HepG2 (cell line): ENCODE measurements around the gene NAALADL1. TPM values are rescaled to one million over a fixed set of nuclear protein-coding genes. Genes with fewer than 3 reads are reported as not detected.

Source experiments
- ATF3 ChIP-seq: sonication (generic); formaldehyde crosslinking; IDR thresholded peaks from 2 replicates; pipeline ENCODE4 v1.4.0; 2020; ENCODE audit warnings: missing genetic modification reagents
- ATF5 ChIP-seq: sonication (generic); formaldehyde crosslinking; IDR thresholded peaks from 2 replicates; pipeline ENCODE4 v1.4.0; 2020; ENCODE audit warnings: mild to moderate bottlenecking, low read depth, missing genetic modification reagents
- EED ChIP-seq: sonication (generic); formaldehyde crosslinking; IDR thresholded peaks from 2 replicates; pipeline ENCODE4 v1.5.0; 2020; ENCODE audit warnings: mild to moderate bottlenecking, missing genetic modification reagents
- FOXA3 ChIP-seq: IDR thresholded peaks from 2 replicates; pipeline ENCODE4 v1.6.1; 2016; ENCODE audit warnings: missing genetic modification reagents, missing compliant biosample characterization
- FOXJ3 ChIP-seq: sonication (generic); formaldehyde crosslinking; IDR thresholded peaks from 2 replicates; pipeline ENCODE4 v1.4.0; 2020; ENCODE audit warnings: missing genetic modification reagents, mild to moderate bottlenecking, borderline replicate concordance
- KLF13 ChIP-seq: sonication (generic); formaldehyde crosslinking; IDR thresholded peaks from 2 replicates; pipeline ENCODE4 v1.4.0; 2020; ENCODE audit warnings: mild to moderate bottlenecking, missing genetic modification reagents
- KLF16 ChIP-seq, 2 experiments: sonication (generic) in 1 of 2; formaldehyde crosslinking in 1 of 2; IDR thresholded peaks; 2 replicates each; pipeline versions ENCODE4 v1.6.1 to v1.8.0; 2016 to 2023; ENCODE audit warnings: missing genetic modification reagents in 2 of 2, missing compliant biosample characterization in 1 of 2
- MAF1 ChIP-seq: sonication (generic); formaldehyde crosslinking; IDR thresholded peaks from 2 replicates; pipeline ENCODE4 v1.5.0; 2020; ENCODE audit warnings: missing genetic modification reagents, borderline replicate concordance
- MAFK ChIP-seq, 2 experiments: IDR thresholded peaks in 1 of 2; conservative IDR thresholded peaks in 1 of 2; 2 replicates each; pipeline ENCODE4 v1.6.1; 2011; ENCODE audit warnings: improper control_type of control experiment in 2 of 2, low read length in 2 of 2
- MXI1 ChIP-seq: IDR thresholded peaks from 3 replicates; pipeline ENCODE4 v1.6.1; 2012; ENCODE audit warnings: low read depth, low read length, inconsistent platforms, borderline replicate concordance
- NFRKB ChIP-seq: fragments of 450-650 bp; IDR thresholded peaks from 2 replicates; pipeline ENCODE4 v1.6.1; 2017
- NR2F6 ChIP-seq, 2 experiments: IDR thresholded peaks; 2 replicates each; pipeline ENCODE4 v1.6.1; 2016; ENCODE audit warnings: antibody characterized with exemption in 1 of 2, mild to moderate bottlenecking in 1 of 2
- PHF5A ChIP-seq: IDR thresholded peaks from one replicate; pipeline ENCODE4 v1.6.1; 2018; ENCODE audit warnings: low read depth, missing genetic modification reagents; ENCODE audit not compliant: unreplicated experiment
- RAD51 ChIP-seq: fragments of 450-650 bp; IDR thresholded peaks from 2 replicates; pipeline ENCODE4 v1.6.1; 2016; ENCODE audit warnings: borderline replicate concordance
- RFX1 ChIP-seq: fragments of 450-650 bp; IDR thresholded peaks from 2 replicates; pipeline ENCODE4 v1.6.1; 2017
- THYN1 ChIP-seq: sonication (generic); formaldehyde crosslinking; IDR thresholded peaks from 2 replicates; pipeline ENCODE4 v1.8.1; 2023; ENCODE audit warnings: low read depth, mild to moderate bottlenecking, moderate library complexity, missing genetic modification reagents, borderline replicate concordance
- U2AF2 ChIP-seq: fragments of 200-400 bp; formaldehyde crosslinking; IDR thresholded peaks from 2 replicates; pipeline ENCODE4 v1.6.1; 2017; ENCODE audit warnings: low read depth, mild to moderate bottlenecking, low read length
- ZKSCAN8 ChIP-seq: IDR thresholded peaks from 2 replicates; pipeline ENCODE4 v1.6.1; 2016; ENCODE audit warnings: borderline replicate concordance, missing genetic modification reagents, missing compliant biosample characterization
- ZNF224 ChIP-seq: sonication (generic); formaldehyde crosslinking; IDR thresholded peaks from 2 replicates; pipeline ENCODE4 v1.5.0; 2020; ENCODE audit warnings: mild to moderate bottlenecking, missing genetic modification reagents
- ZNF225 ChIP-seq: sonication (generic); formaldehyde crosslinking; IDR thresholded peaks from 2 replicates; pipeline ENCODE4 v1.4.0; 2020; ENCODE audit warnings: mild to moderate bottlenecking, missing genetic modification reagents
- ZNF296 ChIP-seq: sonication (generic); formaldehyde crosslinking; conservative IDR thresholded peaks from 2 replicates; pipeline ENCODE4 v1.5.0; 2020; ENCODE audit warnings: mild to moderate bottlenecking, missing genetic modification reagents
- ZNF383 ChIP-seq: sonication (generic); formaldehyde crosslinking; IDR thresholded peaks from 2 replicates; pipeline ENCODE4 v1.4.0; 2020; ENCODE audit warnings: missing genetic modification reagents, mild to moderate bottlenecking, borderline replicate concordance
- ZNF44 ChIP-seq: sonication (generic); formaldehyde crosslinking; IDR thresholded peaks from 2 replicates; pipeline ENCODE4 v1.5.1; 2020; ENCODE audit warnings: mild to moderate bottlenecking, missing genetic modification reagents
- ZNF468 ChIP-seq: sonication (generic); formaldehyde crosslinking; IDR thresholded peaks from 2 replicates; pipeline ENCODE4 v1.8.0; 2022; ENCODE audit warnings: mild to moderate bottlenecking, moderate library complexity, missing genetic modification reagents
- ZNF580 ChIP-seq: IDR thresholded peaks from 2 replicates; pipeline ENCODE4 v1.6.1; 2016; ENCODE audit warnings: low read depth, borderline replicate concordance
- ZNF720 ChIP-seq: sonication (generic); formaldehyde crosslinking; IDR thresholded peaks from 2 replicates; pipeline ENCODE4 v1.4.0; 2020; ENCODE audit warnings: missing genetic modification reagents
- ZSCAN20 ChIP-seq: sonication (generic); formaldehyde crosslinking; IDR thresholded peaks from 2 replicates; pipeline ENCODE4 v1.4.0; 2020; ENCODE audit warnings: missing genetic modification reagents, mild to moderate bottlenecking, borderline replicate concordance
- ZUFSP ChIP-seq: sonication (generic); formaldehyde crosslinking; IDR thresholded peaks from 2 replicates; pipeline ENCODE4 v1.9.0; 2021; ENCODE audit warnings: missing genetic modification reagents, mild to moderate bottlenecking, borderline replicate concordance
- polyA plus RNA-seq, 8 experiments: library from polyadenylated mRNA; depleted of rRNA in 3 of 8; stranded (reverse) in 7 of 8; unstranded in 1 of 8; fragments of >200 nt; fragmentation: Illumina TruSeq in 4 of 8; extraction: Trizol in 4 of 8; gene quantifications; 2 replicates each; pipeline versions ENCODE4 v1.2.1 to v1.2.3, GENCODE V29; 2011 to 2016; ENCODE audit warnings: low read depth in 4 of 8, missing spikeins in 1 of 8, mixed read lengths in 1 of 8; ENCODE audit not compliant: insufficient read depth in 1 of 8
- total RNA-seq, 5 experiments: library from RNA; depleted of rRNA; stranded (reverse); fragments of >200 nt; fragmentation: Illumina TruSeq; extraction: Trizol; gene quantifications; 2 replicates each; pipeline ENCODE4 v1.2.3, GENCODE V29; 2016; ENCODE audit warnings: low read depth in 1 of 5

The NAALADL1 gene
- total and polyA plus RNA-seq, 2 of the 13 experiments (the other 11 are each of a cell fraction or from before 2014, with no cell fraction given) = 9.3 to 33.9 TPM

GRCh38 chr11:64996710-64997380 lies 61.5 kb downstream of the NAALADL1 start, which contains the start of gene BATF2 (continued):
- TF ChIP-seq EED (CRISPR knock-in tag) (no peak), ZNF44 (CRISPR knock-in tag) (no peak), NR2F6 (IDR thresholded peaks at IDR 0.05) (peak; percentile 48; the same call in 1 of the 2 replicates), NR2F6 (CRISPR knock-in tag; IDR thresholded peaks at IDR 0.05) (peak; percentile 56; the same call in 1 of the 2 replicates), ZNF580 (CRISPR knock-in tag) (peak; percentile 32; the same call in 1 of the 2 replicates), ZNF296 (CRISPR knock-in tag) (no peak), ATF5 (CRISPR knock-in tag) (no peak), ZKSCAN8 (CRISPR knock-in tag) (peak; percentile 60; the same call in 1 of the 2 replicates), MXI1 (peak; percentile 67; the same call in 1 of the 3 replicates), FOXA3 (CRISPR knock-in tag) (peak; percentile 62), THYN1 (CRISPR knock-in tag) (no peak), U2AF2 (no peak), ZNF224 (CRISPR knock-in tag) (0 out of 2 replicates have a peak, but pooled peaks have one; percentile 39), NFRKB (no peak), MAFK (conservative IDR thresholded peaks at IDR 0.05 in 1 of 2, IDR thresholded peaks at IDR 0.05 in 1 of 2; ENCODE audit: low read length in 2 of 2) (0 out of 4 replicates have a peak, but pooled peaks of 1 of the 2 experiments have one; percentile 4), ZUFSP (no peak), ZSCAN20 (CRISPR knock-in tag) (no peak), ZNF468 (no peak), PHF5A (no peak), ZNF383 (CRISPR knock-in tag) (no peak), KLF13 (CRISPR knock-in tag) (no peak), MAF1 (no peak), ZNF720 (CRISPR knock-in tag) (no peak), RFX1 (no peak), RAD51 (no peak), FOXJ3 (CRISPR knock-in tag) (no peak), ZNF225 (CRISPR knock-in tag) (0 out of 2 replicates have a peak, but pooled peaks have one; percentile 22), ATF3 (CRISPR knock-in tag) (0 out of 2 replicates have a peak, but pooled peaks have one; percentile 14), KLF16 (CRISPR knock-in tag; IDR thresholded peaks at IDR 0.05) (peak in 1 of 2 experiments; percentile 70; a peak in 1 of 4 replicates)
